Muscle of back (tissue), 11 donors: ENCODE data around the gene SPATA2. TPM values are rescaled to one million over a fixed set of nuclear protein-coding genes. Genes with fewer than 3 reads are reported as not detected.
"Not testable (repeated sequence)": the region's sequence is repeated elsewhere in the genome, so short reads cannot be mapped to it uniquely, and the experiment has no call there.

Source experiments
- DNase-seq, 3 donors: peaks; one replicate each; pipeline versions ENCODE4 v3.0.0 to v3.0.0-alpha.2; 2013
- polyA plus RNA-seq, 10 donors: library from polyadenylated mRNA; unstranded; fragments of 120-200 nt; gene quantifications; one replicate each; pipeline ENCODE4 v1.2.1, GENCODE V29; 2013; ENCODE audit not compliant: insufficient read length in 10 of 10

Gene SPATA2
- polyA plus RNA-seq, 10 donors: 4.7 to 6.7 (median 5.4) TPM

- no peak for DNase-seq
These were observed 8.6 kb downstream of the SPATA2 start for GRCh38 chr20:49906615-49907154.

- DNase-seq: no peak
These were observed 9.2 kb downstream of the SPATA2 start for GRCh38 chr20:49906101-49906604.

GRCh38 chr20:49905415-49906091, 9.8 kb downstream of the SPATA2 start:
- no peak for DNase-seq

GRCh38 chr20:49904440-49905214, 10.7 kb downstream of the SPATA2 start:
- no peak for DNase-seq

- DNase-seq: no peak
These were observed 13.7 kb downstream of the SPATA2 start for GRCh38 chr20:49901588-49901987.

- no peak for DNase-seq
These were observed 15.6 kb downstream of the SPATA2 start for GRCh38 chr20:49899541-49900383.

GRCh38 chr20:49896204-49896603, 19.1 kb downstream of the SPATA2 start:
- DNase-seq: no peak

- not testable (repeated sequence) for DNase-seq
These were observed 19.7 kb downstream of the SPATA2 start for GRCh38 chr20:49895474-49896093.

- no peak for DNase-seq
These were observed 21.3 kb downstream of the SPATA2 start for GRCh38 chr20:49894073-49894470.

GRCh38 chr20:49893242-49894072, 21.9 kb downstream of the SPATA2 start:
- DNase-seq: no peak

- peak in 1 of 3 donors; percentile 28 for DNase-seq
These were observed 22.5 kb downstream of the SPATA2 start for GRCh38 chr20:49892817-49893216.

GRCh38 chr20:49892260-49892659, 23.1 kb downstream of the SPATA2 start:
- no peak for DNase-seq

GRCh38 chr20:49891476-49892110, 23.7 kb downstream of the SPATA2 start:
- no peak for DNase-seq

- peak in 1 of 3 donors; percentile 50 for DNase-seq
These were observed 24.6 kb downstream of the SPATA2 start for GRCh38 chr20:49890471-49891361.

- no peak for DNase-seq
These were observed 25.4 kb downstream of the SPATA2 start for GRCh38 chr20:49889935-49890333.

GRCh38 chr20:49889001-49889934, 26.1 kb downstream of the SPATA2 start:
- DNase-seq: no peak

- peak in 2 of 3 donors; percentile 57 to 71 for DNase-seq
These were observed 26.9 kb downstream of the SPATA2 start for GRCh38 chr20:49888212-49889000.
